GM23338 (cell line): ENCODE data around the gene IL17C.

Source experiments
- CTCF ChIP-seq, 2 experiments: fragments of 200-600 bp in 1 of 2; sonication (generic) in 1 of 2; conservative IDR thresholded peaks; 2 replicates each; pipeline versions ENCODE4 v1.5.1 to v1.6.1; 2016 to 2017; ENCODE audit warnings: antibody characterized with exemption in 2 of 2, low read depth in 2 of 2, mild to moderate bottlenecking in 2 of 2, moderate library complexity in 1 of 2
- ETS1 ChIP-seq: IDR thresholded peaks from 2 replicates; pipeline ENCODE4 v1.6.1; 2016; ENCODE audit warnings: antibody characterized with exemption
- EZH2 ChIP-seq: fragments of 200-600 bp; sonication (generic); IDR thresholded peaks from one replicate; pipeline ENCODE4 v1.8.0; 2017; ENCODE audit warnings: antibody characterized with exemption, mild to moderate bottlenecking, low read depth; ENCODE audit not compliant: unreplicated experiment
- EZH2phosphoT487 ChIP-seq: fragments of 200-600 bp; sonication (generic); IDR thresholded peaks from one replicate; pipeline ENCODE4 v1.8.1; 2018; ENCODE audit warnings: antibody characterized with exemption; ENCODE audit not compliant: unreplicated experiment
- JUNB ChIP-seq: IDR thresholded peaks from one replicate; pipeline ENCODE4 v1.6.1; 2016; ENCODE audit warnings: antibody characterized with exemption; ENCODE audit not compliant: unreplicated experiment
- POLR2AphosphoS5 ChIP-seq: IDR thresholded peaks from 2 replicates; pipeline ENCODE4 v1.6.1; 2016; ENCODE audit warnings: antibody characterized with exemption, low read depth
- REST ChIP-seq: IDR thresholded peaks from one replicate; pipeline ENCODE4 v1.6.1; 2018; ENCODE audit warnings: antibody characterized with exemption; ENCODE audit not compliant: unreplicated experiment

GRCh38 chr16:88642881-88643643, 4.7 kb downstream of the IL17C start:
- TF ChIP-seq CTCF (conservative IDR thresholded peaks at IDR 0.05; ENCODE audit: low read depth in 2 of 2) (peak; percentile 8 to 19; a peak in 1 of 4 replicates), POLR2AphosphoS5 (no peak), EZH2 (no peak), EZH2phosphoT487 (no peak), REST (no peak), ETS1 (no peak), JUNB (no peak)
